Testis (tissue), 3 donors: Measurements from ENCODE around the gene KCTD16. TPM values are rescaled to one million over a fixed set of nuclear protein-coding genes. Genes with fewer than 3 reads are reported as not detected.

ENCODE experiments used
- DNase-seq: peaks from one replicate; pipeline ENCODE4 v3.0.0-alpha.2; 2019
- H3K27ac ChIP-seq, 2 donors: fragments of 200-600 bp; sonication (generic); one replicate each; pipeline ENCODE4 v1.5.1; 2019
- H3K27me3 ChIP-seq: fragments of 200-600 bp; sonication (generic); one replicate; pipeline ENCODE4 v1.5.1; 2019
- H3K36me3 ChIP-seq: fragments of 200-600 bp; sonication (generic); one replicate; pipeline ENCODE4 v1.5.1; 2017; ENCODE audit warnings: low read depth; ENCODE audit errors: missing control alignments
- H3K4me1 ChIP-seq: fragments of 200-600 bp; sonication (generic); one replicate; pipeline ENCODE4 v1.5.1; 2019
- H3K4me3 ChIP-seq, 2 donors: fragments of 200-600 bp; sonication (generic); one replicate each; pipeline ENCODE4 v1.5.1; 2017 to 2019
- H3K9me3 ChIP-seq: fragments of 200-600 bp; sonication (generic); one replicate; pipeline ENCODE4 v1.5.1; 2017
- CTCF ChIP-seq, 3 experiments: fragments of 450-650 bp in 2 of 3; fragments of 200-600 bp in 1 of 3; sonication (generic) in 1 of 3; IDR thresholded peaks; one replicate each; pipeline ENCODE4 v1.5.1; 2016 to 2019; ENCODE audit warnings: antibody characterized with exemption in 3 of 3, mild to moderate bottlenecking in 2 of 3, moderate library complexity in 1 of 3
- POLR2A ChIP-seq: fragments of 450-650 bp; IDR thresholded peaks from one replicate; pipeline ENCODE4 v1.6.1; 2017; ENCODE audit warnings: antibody characterized with exemption, mild to moderate bottlenecking, moderate library complexity
- WGBS, 2 donors: methylation state at CpG; one replicate each; pipeline ENCODE4 v1.1.5; 2018; 5-methylcytosine and 5-hydroxymethylcytosine counted together
- intact Hi-C: fragments of 100-400 bp; cut with DNase I; formaldehyde crosslinking; loops from one replicate; pipeline ENCODE4 v1.15.1; 2023; ENCODE audit warnings: low total_unique reads
- polyA plus RNA-seq: library from polyadenylated mRNA; stranded (reverse); fragments of 350-450 nt; fragmentation: Illumina TruSeq; extraction: RNeasy Lipid Tissue Mini Kit (QIAGEN cat#74804); gene quantifications from one replicate; pipeline ENCODE4 v1.2.3, GENCODE V29; 2014; ENCODE audit warnings: low read depth, low replicate concordance; ENCODE audit not compliant: insufficient read depth
- total RNA-seq, 2 donors: library from RNA; depleted of rRNA; stranded (reverse); fragments of >200 nt; gene quantifications; one replicate each; pipeline ENCODE4 v1.2.3, GENCODE V29; 2016

The KCTD16 gene
- total and polyA plus RNA-seq, 3 donors from 2014 or later = 1.4 to 3.2 (median 2.7) TPM

- no peaks in the 10 kb centered on the region for H3K9me3 ChIP-seq
- H3K27ac ChIP-seq = no peak overlapping the region
- no peaks in the 10 kb centered on the region for H3K27me3 ChIP-seq
- H3K4me3 ChIP-seq = no peak overlapping the region
- 69 to 75% methylated on average over 2 of the region's 2 CpGs for WGBS, 2 donors
- no peaks in the 10 kb centered on the region for H3K4me1 ChIP-seq
- no peak for TF ChIP-seq CTCF (IDR thresholded peaks at IDR 0.05)
- no peak for TF ChIP-seq POLR2A
- no peak for DNase-seq
- intact Hi-C loops = no loop called here
- no peaks in the 10 kb centered on the region for H3K36me3 ChIP-seq
Observed at GRCh38 chr5:144416196-144416595, 245.5 kb downstream of the KCTD16 start.

DNA sequence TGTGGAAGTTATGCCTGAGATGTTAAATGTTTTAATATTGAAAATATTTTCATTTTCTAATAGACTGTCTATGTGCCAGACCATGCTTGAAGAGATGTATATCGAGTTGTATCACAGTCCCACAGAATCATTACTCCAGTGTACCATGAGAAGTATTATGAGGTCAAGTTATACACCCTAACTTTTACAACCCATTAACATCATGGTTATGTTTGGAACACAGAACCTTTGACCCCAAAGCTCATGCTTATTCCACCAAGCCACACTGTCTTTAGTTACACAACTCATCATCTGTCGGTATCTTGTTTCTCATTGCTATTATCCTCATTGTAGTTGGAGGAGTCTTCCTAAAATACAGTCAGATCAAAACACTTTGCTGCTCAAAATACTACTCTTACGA lies 248.0 kb downstream of the KCTD16 start:
- 81 to 82% methylated on average over 3 of the region's 3 CpGs for WGBS, 2 donors
- H3K27ac ChIP-seq = no peak overlapping the region
- intact Hi-C loops = no loop called here

DNA sequence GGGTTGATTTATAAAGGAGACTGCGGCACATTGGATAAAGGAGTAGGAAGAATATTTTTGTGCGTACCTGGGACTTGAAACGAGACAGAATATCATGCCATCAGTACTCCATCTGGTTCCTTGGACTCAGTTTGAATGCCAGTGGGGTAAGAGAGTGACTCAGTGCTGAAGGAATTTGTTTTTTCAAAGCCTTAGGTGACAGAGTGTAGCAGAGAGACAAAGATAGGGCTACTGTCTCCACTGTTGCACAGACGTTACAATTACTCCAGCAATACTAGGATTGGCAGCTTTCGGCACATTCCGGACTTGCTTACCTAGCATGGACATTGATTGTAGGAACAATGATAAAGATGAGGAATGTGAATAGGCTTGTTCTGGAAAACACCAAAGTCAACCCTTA lies 250.7 kb downstream of the KCTD16 start:
- WGBS, 2 donors = 81 to 94% methylated on average over 6 of the region's 6 CpGs
- no peaks in the 10 kb centered on the region for H3K27me3 ChIP-seq
- no peak for DNase-seq
- H3K4me3 ChIP-seq = no peak overlapping the region
- H3K27ac ChIP-seq = no peak overlapping the region
- no peak for TF ChIP-seq CTCF (IDR thresholded peaks at IDR 0.05)
- TF ChIP-seq POLR2A = no peak
- H3K4me1 ChIP-seq = no peaks in the 10 kb centered on the region
- no peaks in the 10 kb centered on the region for H3K9me3 ChIP-seq
- intact Hi-C loops = no loop called here
- H3K36me3 ChIP-seq = no peaks in the 10 kb centered on the region

More for the DNA sequence above, 248.0 kb downstream of the KCTD16 start:
- no peaks in the 10 kb centered on the region for H3K9me3 ChIP-seq
- no peaks in the 10 kb centered on the region for H3K4me1 ChIP-seq
- no peaks in the 10 kb centered on the region for H3K27me3 ChIP-seq
- no peak overlapping the region for H3K4me3 ChIP-seq
- TF ChIP-seq POLR2A (no peak), CTCF (IDR thresholded peaks at IDR 0.05) (no peak)
- no peaks in the 10 kb centered on the region for H3K36me3 ChIP-seq
- DNase-seq = no peak

DNA sequence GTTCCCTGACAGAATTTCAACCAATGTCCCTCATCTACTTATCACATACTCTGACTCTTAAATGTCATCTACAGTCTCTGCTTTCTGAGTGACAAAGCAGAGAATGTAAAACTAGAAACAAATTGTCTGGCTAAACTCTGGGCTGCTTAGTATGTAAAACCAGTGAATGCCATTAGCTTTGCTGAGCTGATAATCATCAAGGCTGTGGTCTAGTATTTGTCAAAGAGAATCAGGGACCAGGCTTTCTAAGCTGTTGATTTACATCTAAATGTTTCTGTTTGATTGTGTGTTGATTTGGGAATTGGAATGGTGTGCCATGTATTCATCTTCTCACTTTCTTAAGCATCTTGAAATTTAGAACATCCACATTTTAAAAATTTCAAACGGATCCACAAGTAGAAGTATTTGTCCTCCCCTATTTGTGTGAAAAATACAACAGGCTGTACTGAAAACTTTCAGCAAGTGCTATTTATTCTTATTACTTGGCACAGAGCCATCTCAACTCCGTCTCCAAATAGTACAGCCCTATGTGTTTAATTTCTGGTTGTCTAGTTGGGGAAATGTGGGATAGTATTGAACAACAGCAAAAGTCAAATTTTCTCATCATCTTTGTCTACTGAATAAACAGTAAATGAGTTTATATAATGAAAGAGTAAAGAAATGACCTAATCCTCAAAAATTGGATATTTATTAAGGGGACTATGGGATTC lies 251.5 kb downstream of the KCTD16 start:
- no peak overlapping the region for H3K4me3 ChIP-seq
- no peak overlapping the region for H3K27ac ChIP-seq
- no peak for DNase-seq
- no peaks in the 10 kb centered on the region for H3K4me1 ChIP-seq
- TF ChIP-seq CTCF (IDR thresholded peaks at IDR 0.05) (no peak), POLR2A (no peak)
- intact Hi-C loops = no loop called here
- 51 to 63% methylated on average over 2 of the region's 2 CpGs for WGBS, 2 donors
- H3K36me3 ChIP-seq = no peaks in the 10 kb centered on the region
- H3K27me3 ChIP-seq = no peaks in the 10 kb centered on the region
- H3K9me3 ChIP-seq = no peaks in the 10 kb centered on the region

DNA sequence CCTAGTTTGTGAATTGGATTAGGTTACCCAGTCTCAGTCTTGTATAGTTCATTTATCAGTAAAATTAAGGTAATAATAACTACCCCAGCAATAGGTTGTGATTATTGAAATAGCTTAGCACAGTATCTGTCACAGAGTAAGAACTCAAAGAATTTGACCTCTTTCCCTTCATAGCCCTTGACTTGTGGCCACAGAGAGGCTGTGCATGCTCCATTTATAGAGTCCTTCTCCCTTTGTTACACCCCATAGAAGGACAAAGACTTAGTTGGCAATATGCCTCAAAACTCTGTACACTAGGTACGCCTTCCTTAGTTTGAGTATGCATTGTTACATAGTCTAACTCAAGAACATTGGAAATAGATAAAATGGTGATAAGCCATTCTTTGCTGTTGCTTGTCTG lies 257.2 kb downstream of the KCTD16 start:
- no peak for TF ChIP-seq CTCF (IDR thresholded peaks at IDR 0.05)
- H3K9me3 ChIP-seq = no peaks in the 10 kb centered on the region
- DNase-seq = no peak
- intact Hi-C loops = no loop called here
- H3K36me3 ChIP-seq = no peaks in the 10 kb centered on the region
- 73 to 87% methylated on average over 1 of the region's 1 CpG for WGBS, 2 donors
- no peak overlapping the region for H3K4me3 ChIP-seq
- no peaks in the 10 kb centered on the region for H3K4me1 ChIP-seq
- H3K27me3 ChIP-seq = no peaks in the 10 kb centered on the region
- no peak overlapping the region for H3K27ac ChIP-seq
